ENCODE data around the gene SCMH1. TPM values are rescaled to one million over a fixed set of nuclear protein-coding genes. Genes with fewer than 3 reads are reported as not detected.
"Not testable (repeated sequence)": the region's sequence is repeated elsewhere in the genome, so short reads cannot be mapped to it uniquely, and the experiment has no call there.

The SCMH1 gene
- total RNA-seq, 4 donors from 2014 or later: 27.6 to 105 (median 48.5) TPM

DNA sequence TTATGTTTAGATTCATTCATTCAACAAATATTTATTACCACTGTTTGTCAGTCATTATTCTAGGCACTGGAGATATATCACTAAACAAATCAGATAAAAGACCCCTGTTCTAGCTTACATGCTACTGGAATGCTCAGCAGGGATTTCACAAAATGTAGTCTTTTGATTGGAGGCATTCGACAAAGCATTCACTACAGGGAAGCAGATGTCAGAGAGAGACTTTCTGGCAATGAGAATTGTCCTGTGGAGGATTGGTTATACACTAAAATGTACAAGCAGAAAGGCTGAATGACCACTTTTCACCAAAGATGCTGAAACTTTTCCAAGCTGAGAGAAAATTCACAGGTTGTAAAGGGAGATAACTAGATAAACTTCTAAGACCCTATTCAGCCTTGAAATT, 57.7 kb downstream of the SCMH1 start:
- TF ChIP-seq, protein P1, sequence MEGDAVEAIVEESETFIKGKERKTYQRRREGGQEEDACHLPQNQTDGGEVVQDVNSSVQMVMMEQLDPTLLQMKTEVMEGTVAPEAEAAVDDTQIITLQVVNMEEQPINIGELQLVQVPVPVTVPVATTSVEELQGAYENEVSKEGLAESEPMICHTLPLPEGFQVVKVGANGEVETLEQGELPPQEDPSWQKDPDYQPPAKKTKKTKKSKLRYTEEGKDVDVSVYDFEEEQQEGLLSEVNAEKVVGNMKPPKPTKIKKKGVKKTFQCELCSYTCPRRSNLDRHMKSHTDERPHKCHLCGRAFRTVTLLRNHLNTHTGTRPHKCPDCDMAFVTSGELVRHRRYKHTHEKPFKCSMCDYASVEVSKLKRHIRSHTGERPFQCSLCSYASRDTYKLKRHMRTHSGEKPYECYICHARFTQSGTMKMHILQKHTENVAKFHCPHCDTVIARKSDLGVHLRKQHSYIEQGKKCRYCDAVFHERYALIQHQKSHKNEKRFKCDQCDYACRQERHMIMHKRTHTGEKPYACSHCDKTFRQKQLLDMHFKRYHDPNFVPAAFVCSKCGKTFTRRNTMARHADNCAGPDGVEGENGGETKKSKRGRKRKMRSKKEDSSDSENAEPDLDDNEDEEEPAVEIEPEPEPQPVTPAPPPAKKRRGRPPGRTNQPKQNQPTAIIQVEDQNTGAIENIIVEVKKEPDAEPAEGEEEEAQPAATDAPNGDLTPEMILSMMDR (IDR thresholded peaks at IDR 0.05): no peak
- TF ChIP-seq POLR2A (IDR thresholded peaks at IDR 0.05): no peak
- Histone ChIP-seq H3K9me3 (no peaks in the 10 kb centered on the region), H3K27me3 (no peaks in the 10 kb centered on the region), H3K27ac (no peak overlapping the region), H3K4me3 (no peak overlapping the region), H3K36me3 (no peaks in the 10 kb centered on the region), H3K4me1 (no peaks in the 10 kb centered on the region)
- intact Hi-C loops (cut with DNase I; ENCODE audit: low total_unique reads): no loop called here
- DNase-seq: no peak

DNA sequence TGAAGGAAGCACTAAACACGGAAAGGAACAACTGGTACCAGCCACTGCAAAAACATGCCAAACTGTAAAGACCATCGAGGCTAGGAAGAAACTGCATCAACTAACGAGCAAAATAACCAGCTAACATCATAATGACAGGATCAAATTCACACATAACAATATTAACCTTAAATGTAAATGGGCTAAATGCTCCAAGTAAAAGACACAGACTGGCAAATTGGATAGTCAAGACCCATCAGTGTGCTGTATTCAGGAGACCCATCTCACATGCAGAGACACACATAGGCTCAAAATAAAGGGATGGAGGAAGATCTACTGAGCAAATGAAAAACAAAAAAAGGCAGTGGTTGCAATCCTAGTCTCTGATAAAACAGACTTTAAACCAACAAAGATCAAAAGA, 63.9 kb downstream of the SCMH1 start:
- intact Hi-C loops (cut with DNase I; ENCODE audit: low total_unique reads); H3K9me3 ChIP-seq; H3K27me3 ChIP-seq; H3K4me3 ChIP-seq; DNase-seq; H3K36me3 ChIP-seq; H3K27ac ChIP-seq; H3K4me1 ChIP-seq: not testable (repeated sequence)

DNA sequence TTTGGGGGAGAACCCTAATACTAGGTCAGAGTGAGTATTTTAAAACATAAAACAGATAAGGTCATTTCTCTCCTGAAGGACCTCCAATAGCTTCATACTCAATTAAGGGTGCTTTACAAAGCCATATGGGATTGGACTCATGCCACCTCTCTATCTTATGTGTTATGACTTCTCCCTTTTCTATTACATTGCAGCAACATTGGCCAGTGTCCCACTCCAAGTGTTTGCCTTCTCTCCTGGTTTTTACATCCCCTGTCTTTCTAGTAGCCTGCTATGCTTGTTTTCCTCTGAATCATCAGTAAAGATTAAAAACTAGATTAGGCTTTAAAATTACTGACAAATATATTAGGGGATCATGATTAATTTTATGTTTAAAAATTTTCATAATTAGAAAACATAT, 66.6 kb downstream of the SCMH1 start:
- Histone ChIP-seq H3K9me3 (no peaks in the 10 kb centered on the region), H3K27ac (no peak overlapping the region), H3K4me1 (no peaks in the 10 kb centered on the region), H3K27me3 (no peaks in the 10 kb centered on the region), H3K4me3 (no peak overlapping the region), H3K36me3 (no peaks in the 10 kb centered on the region)
- no peak for DNase-seq
- intact Hi-C loops (cut with DNase I; ENCODE audit: low total_unique reads): no loop called here
- TF ChIP-seq, protein P1 (IDR thresholded peaks at IDR 0.05): no peak
- TF ChIP-seq POLR2A (IDR thresholded peaks at IDR 0.05): no peak

DNA sequence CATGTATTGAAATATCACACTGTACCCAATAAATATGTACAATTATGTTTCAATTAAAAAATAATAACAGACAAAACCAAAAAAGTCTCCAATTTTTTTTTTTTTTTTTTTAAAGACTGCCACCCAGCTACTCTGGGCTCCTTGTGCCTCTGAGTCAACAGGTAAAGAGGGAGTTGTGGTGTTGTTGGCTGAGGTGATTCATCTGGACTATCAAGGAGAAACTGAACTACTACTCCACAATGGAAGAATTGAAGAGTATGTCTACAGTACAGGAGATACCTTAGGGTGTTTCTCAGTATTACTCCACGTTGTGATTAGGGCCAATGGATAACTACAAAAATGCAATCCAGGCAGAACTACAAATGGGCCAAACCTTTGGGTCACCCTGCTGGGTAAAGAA, 67.9 kb downstream of the SCMH1 start:
- TF ChIP-seq, protein P1 (IDR thresholded peaks at IDR 0.05): no peak
- no peak for TF ChIP-seq POLR2A (IDR thresholded peaks at IDR 0.05)
- no peak overlapping the region for H3K4me3 ChIP-seq
- intact Hi-C loops (cut with DNase I; ENCODE audit: low total_unique reads): no loop called here
- DNase-seq: no peak
- H3K27ac ChIP-seq: no peak overlapping the region
- H3K4me1 ChIP-seq: no peaks in the 10 kb centered on the region
- H3K9me3 ChIP-seq: no peaks in the 10 kb centered on the region
- H3K27me3 ChIP-seq: no peaks in the 10 kb centered on the region
- no peaks in the 10 kb centered on the region for H3K36me3 ChIP-seq

DNA sequence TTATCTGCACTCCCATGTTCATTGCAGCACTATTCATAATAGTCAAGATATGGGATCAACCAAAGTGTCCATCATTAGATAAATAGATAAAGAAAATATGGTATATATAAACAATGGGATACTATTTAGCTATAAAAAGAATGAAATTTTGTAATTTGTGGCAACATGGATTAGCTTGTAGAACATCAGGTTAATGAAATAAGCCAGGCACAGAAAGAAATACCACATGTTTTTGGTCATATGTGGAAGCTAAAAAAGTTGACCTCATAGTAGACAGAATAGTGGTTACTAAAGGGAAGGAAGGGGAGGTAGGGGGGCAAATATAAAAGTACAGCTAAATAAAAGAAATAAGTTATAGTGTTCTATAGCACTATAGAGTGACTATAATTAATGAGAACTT, 68.5 kb downstream of the SCMH1 start:
- intact Hi-C loops (cut with DNase I; ENCODE audit: low total_unique reads): no loop called here
- TF ChIP-seq, protein P1 (IDR thresholded peaks at IDR 0.05): no peak
- TF ChIP-seq POLR2A (IDR thresholded peaks at IDR 0.05): no peak
- Histone ChIP-seq H3K4me3 (no peak overlapping the region), H3K36me3 (no peaks in the 10 kb centered on the region), H3K9me3 (no peaks in the 10 kb centered on the region), H3K4me1 (no peaks in the 10 kb centered on the region), H3K27me3 (no peaks in the 10 kb centered on the region), H3K27ac (no peak overlapping the region)
- no peak for DNase-seq

DNA sequence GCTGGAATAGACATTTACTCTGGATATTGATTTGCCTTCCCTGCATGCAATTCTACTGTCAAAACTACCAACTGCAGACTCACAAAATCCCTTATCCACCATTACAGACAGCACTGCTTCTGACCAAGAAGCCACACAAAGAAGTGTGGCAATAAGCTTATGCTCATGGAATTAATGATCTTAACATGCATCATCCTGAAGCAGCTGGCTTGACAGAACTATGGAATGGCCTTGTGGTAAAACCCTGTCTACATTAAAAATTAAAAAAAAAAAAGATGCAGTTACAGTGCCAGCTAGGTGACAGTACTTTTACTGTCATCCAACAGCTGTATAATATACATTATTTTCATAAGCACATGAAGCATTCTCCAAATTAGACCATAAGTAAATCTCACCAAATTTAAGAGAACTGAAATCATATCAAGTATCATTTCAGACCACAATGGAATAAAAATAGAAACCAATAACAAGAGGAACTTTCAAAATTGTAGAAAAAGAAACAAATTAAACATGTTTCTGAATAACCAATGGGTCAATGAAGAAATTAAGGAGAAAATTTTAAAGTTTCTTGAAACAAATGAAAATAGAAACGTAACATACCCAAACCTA, 70.7 kb downstream of the SCMH1 start:
- intact Hi-C loops (cut with DNase I; ENCODE audit: low total_unique reads): no loop called here

More for the DNA sequence above, 70.7 kb downstream of the SCMH1 start:
- Histone ChIP-seq H3K4me3 (no peak overlapping the region), H3K27me3 (no peaks in the 10 kb centered on the region), H3K9me3 (peaks cover 0 to 4% of the 10 kb centered on the region in 2 donors), H3K4me1 (no peaks in the 10 kb centered on the region), H3K36me3 (no peaks in the 10 kb centered on the region), H3K27ac (no peak overlapping the region)
- no peak for DNase-seq
- TF ChIP-seq, protein P1 (IDR thresholded peaks at IDR 0.05): no peak
- TF ChIP-seq POLR2A (IDR thresholded peaks at IDR 0.05): no peak

Data from uterus (tissue), 4 donors.